NCI-H1930 (cell line): Measurements from ENCODE around the gene MYOM1.

Experiments used
- DNase-seq, 2 experiments: peaks; one replicate each; lab custom pipeline; 2025; lab: John Stamatoyannopoulos, UW

MYOM1 gene

DNA sequence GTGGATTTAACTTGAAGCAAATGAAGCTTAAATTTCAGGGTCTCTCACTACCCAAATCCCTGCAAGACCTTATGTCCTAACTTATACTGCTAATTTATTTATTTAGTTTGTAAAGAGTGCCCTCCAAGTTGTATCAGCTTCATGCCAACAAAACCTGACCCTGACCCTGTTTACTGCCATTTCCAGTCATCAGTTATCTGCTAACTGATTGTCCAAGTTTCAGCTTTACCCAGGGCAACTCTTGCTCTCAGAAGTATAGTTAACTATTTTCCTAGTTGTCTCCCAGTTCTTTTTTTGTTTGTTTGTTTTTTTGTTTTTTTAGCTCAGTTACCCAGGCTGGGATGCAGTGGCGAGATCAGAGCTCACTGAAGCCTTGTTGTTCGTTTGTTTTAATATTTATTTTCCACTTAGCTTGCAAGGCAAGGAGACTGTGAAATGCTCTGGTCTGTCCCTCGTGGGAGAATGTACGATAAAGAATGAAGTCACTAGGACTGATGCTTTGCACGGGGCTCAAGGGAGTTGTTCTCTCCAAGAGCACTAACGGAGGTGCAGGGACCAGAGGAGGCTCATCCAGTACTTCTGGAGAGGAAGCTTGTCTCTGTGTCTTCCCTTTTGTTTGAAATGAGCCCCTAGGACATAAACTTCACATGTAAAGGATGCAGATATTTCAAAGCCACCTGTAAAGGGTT is 35.3 kb downstream of the MYOM1 start:
- no peak for DNase-seq

DNA sequence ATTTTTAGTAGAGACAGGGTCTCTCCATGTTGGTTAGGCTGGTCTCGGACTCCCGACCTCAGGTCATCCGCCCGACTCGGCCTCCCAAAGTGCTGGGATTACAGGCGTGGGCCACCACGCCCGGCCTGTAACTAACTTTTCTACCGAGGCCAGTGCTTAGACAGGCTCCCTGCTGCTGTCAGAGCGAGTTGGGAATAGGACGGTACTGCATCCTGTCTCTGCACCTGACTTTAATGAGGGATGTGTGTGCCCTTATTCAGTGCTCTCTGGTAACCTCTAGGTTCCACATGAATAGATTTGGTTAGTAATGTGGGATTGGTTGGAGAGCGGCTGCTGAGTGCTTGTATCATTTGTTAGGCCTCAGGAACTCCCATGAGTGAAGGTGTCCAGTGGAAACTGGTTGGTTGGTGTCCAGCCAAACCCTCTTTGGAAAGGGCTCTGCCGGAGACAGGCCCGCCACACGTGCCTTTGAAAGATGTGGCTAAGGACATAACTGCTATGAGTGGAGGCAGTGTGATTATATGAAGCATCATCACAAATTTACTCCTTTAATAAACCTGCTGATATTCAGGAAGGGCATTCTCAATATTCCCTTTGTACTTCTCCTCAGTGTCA is 36.6 kb downstream of the MYOM1 start:
- DNase-seq = no peak

DNA sequence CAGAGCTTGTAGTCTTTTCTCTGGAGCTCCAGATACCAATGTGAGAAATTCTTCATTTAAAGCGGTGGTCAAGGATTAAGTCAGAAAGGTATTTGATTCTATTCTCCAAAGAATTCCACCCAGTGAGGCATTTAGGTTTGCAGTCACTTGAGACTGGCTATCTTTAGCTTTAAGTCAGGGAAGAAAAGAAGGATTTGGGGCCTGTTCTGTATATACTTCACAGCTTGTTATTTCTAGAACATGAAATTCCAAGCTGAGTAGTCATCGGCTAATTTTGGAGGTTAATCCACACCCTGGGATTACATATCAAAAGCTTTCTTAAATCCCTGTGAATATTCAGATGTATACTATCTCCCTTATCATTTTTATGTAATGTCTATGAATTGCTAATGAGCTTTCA is 39.4 kb downstream of the MYOM1 start:
- no peak for DNase-seq

DNA sequence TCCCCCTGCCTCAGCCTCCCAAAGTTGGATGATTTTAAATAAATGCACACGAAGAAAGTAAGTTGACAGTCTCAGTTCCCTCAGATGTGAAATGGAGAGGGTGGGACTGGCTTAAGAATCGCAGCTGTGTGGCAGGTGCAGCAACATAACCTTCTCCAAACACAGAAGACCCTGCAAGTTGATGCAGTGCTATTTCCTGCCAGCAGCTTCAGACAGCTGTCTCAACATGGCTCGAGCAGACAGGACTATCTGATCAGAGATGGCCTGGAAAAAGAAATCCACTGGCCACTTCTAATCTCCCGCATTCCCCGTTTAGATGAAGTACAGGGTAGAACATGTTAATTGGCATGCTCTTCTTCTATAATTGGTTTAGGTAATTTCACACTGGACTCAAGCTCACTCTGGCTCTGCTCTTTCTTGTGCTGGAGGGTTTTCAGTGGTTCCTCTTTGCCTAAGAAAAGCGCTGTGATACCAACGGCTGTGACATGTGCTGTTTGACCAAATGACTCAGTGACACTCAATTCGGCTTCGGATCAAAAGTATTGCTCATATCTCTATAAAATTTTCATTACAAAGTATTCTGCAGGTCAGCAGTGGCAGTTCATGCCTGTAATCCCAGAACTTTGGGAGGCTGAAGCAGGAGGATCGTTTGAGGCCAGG is 40.2 kb downstream of the MYOM1 start:
- no peak for DNase-seq

DNA sequence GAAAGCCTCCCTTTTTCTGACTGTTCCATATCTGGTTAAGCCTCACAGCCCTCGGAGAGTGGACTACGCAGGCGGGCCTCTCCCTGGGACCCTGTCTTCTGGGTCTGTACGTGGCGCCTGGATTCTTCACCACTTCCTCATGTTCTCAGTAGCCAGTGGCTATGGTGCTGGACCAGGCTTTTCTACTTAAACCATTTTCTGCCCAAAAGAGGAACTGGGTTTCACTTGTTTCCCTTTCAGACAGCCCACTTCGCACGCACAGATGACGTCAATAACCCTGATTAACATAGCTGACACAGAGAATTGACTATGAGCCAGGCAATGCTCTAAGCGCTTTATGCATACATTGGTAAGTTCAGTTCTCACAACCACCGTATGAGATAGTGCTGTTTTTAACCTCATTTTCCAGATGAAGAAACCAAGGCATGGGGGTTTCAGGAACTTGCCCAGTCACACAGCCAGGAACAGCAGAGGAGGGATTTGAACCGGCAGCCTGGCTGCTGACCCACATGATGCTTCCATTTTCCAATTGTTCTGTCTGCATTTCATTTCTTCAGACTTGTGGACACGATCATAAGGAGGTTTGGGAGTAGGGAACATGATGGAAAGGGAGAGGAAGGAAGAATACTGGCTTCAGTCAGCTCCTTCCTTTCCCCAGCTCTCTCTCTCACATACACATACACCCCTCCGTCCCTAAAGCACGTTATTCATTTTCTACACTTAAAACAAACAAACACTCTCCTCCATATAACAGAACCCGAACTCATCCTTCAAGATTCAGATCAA is 41.7 kb downstream of the MYOM1 start:
- DNase-seq = no peak

DNA sequence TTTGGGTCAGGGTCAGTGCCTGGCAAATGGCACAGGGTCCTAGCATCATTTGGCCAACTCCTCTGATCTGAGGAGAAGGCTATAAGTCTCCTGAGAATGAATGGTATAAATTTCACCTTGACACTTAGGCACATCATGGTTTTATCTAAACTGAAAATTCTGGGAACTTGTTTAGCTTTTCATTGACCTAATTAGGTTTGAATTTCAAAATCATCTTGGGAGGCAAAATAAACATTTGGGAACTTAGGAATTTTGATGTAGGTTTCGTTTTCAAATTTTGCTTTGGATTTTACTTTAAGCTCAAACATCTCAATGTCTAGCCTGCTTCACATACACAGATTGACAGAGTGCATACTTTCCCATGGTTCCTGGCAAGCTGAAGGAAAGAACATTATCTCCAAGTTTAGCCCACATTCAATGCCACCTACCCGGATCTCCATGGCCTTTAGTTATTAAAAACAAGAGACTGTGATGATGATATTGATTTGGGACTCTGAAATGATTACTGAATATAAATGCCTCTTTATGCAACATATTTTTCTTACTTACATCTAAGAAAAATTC is 44.5 kb downstream of the MYOM1 start:
- DNase-seq = no peak

DNA sequence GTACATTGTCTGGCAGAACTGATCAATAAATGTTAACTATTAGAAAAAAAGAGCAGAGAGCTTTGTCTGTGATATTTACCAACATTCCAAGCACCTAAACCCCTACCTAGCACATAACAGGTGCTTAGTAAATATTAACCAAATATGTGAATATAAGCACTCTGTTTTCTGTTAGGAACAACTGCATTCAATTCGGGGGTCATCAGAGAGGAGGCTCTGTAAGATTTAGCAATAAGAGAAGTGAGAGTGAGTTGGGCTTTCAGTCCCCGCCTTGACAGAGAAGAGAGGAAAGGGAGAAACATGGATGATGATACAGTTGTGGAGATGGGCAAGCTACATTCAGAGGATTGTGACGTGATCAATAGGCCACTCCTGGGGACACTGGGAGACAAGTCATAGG is 47.7 kb downstream of the MYOM1 start:
- no peak for DNase-seq

DNA sequence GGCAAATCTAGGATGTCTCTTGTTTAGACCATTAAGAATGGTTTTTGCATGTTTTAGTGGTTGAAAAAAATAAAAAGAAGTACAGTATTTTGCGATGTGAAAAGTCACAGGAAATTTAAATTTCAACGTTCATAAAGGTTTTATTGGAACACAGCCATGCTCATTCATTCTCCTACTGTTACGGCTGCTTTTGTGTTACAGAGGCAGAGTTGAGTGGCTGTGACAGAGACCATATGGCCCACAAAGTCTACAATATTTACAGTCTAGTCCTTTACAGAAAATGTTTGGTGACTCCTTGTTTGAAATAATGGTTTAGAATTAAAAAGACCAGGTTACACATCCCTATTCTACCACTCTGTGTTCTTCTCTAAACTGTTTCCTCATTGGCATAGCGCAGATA is 48.1 kb downstream of the MYOM1 start:
- DNase-seq = no peak

DNA sequence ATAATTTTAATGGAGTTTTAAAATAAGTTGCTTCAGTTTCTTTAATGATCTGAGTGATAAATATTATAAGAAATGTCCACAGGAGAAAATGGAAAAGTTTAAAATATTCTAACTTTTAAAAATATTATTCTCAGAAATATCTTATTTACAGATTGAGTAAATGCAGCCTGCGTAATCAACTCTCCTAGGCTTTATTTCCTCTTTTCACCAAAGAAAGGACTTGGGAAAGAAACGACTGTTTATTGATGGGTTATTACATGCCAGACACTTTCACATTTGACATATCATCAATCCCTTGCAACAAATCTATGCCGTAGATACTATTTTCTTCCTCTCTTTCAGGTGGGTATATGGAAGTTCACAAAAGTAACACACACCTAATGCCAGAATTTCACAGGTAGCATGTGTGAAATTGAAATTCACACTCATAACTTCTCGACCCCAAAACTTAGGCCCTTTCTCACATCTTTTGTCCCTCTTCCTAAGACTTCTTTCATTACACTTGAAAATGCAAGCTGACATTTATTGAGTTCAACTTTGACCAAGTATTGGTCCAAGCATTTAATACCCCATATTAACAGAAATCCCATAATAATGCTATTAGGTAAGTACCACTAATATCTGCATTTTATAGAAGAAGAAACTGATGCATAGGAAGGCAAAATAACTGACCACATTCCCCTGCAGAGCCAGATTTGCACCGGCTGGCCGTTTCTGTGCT is 49.2 kb downstream of the MYOM1 start:
- no peak for DNase-seq

DNA sequence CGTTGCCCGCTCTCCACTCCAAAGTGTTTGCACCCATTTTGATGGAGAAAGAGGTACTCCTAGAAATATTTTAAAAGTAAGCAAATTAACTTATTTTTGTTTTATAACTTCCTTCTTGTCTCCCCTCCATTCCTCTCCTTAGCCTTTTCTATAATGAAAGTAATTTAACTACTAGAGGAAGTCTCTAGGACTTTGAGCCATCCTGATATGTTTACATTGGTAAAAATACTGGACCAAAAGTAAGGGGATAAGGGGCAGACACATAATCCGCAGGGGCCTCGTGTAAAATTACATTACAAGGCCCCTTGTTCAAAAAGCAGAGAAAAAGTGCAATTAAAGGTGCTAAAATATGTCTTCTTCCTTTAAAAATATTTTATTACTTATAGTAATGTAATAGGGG is 55.4 kb downstream of the MYOM1 start:
- no peak for DNase-seq

DNA sequence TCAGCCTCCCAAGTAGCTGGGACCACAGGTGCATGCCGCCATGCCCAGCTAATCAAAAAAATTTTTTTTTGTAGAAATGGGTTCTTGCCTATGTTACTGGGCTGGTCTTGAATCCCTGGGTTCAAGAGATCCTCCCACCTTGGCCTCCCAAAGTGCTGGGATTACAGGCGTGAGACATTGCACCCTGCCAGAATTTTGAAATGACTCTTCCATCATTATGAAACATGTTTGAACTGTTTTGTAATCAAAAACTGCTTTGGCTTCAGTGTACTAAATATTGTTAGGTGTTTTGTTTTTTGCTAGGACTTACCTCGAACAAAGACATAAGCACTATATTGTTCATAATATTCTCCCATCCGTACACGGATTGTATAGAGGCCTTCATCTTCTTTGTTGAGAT is 55.8 kb downstream of the MYOM1 start:
- no peak for DNase-seq

DNA sequence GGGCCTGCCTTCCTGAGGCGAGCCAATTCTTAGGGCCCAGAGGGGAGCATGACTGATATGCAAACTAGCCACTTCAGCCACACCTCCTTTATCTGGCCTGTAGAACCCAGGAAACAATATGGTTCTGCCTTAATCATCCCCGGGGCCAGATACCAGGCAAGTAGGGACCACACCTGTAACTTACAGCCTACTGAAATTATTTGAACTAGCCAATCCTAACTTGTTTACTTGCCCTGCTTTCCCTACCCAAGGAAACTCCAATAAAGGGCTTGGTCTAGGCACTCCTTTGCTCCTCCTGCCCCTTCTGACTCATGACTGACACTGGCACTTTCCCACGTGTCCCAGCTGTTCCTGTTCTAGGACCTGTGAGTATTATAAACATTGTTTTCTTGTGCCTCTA is 57.6 kb downstream of the MYOM1 start:
- no peak for DNase-seq

DNA sequence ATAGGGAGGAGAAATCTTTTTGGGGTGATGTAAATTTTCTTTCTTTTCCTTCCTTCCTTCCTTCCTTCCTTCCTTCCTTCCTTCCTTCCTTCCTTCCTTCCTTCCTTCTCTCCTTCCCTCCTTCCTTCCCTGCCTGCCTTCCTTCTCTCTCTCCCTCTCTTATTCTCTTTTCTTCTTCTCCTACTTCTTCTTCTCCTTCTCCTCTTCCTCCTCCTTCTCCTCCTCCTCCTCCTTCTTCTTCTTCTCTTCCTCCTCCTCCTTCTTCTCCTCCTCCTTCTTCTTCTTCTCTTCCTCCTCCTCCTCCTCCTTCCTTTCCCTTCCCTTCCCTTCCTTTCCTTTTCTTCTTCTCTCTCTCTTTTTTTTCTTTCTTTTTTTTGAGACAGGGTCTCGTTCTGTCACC is 59.9 kb downstream of the MYOM1 start:
- DNase-seq = no peak

DNA sequence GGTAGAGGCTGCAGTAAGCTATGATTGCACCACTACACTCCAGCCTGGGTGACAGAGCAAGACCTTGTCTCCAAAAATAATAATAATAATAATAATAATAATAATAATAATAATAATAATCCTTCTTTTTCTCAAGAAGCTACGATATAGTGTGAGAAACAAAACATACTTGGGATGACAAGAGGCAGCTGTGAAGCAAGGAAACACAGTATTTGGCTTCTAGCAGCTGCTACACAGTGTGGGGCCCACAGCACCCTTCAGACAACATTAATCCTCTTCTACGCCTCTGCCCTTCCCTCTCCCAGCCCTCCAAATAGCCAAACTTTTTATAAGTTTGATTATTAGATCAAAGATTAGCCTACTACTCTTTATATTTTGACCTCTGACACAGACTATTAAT is 62.2 kb downstream of the MYOM1 start:
- DNase-seq = no peak

DNA sequence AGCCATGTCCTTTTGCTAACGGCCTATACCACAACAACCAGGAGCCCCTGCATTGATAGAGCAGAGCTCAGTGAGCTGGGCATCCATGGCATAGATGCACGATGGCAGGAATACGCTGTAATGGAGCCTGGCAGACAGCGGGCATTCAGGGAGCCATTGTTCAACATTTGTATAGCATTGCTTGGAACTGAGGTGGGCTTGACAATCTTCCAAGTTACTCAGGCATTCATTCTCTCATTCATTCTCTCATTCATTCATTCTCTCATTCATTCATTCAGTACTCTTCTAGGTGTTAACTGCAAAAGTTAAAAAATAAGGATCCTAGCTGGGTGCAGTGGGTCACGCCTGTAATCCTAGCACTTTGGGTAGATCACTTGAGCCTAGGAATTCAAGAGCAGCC is 62.7 kb downstream of the MYOM1 start:
- no peak for DNase-seq

DNA sequence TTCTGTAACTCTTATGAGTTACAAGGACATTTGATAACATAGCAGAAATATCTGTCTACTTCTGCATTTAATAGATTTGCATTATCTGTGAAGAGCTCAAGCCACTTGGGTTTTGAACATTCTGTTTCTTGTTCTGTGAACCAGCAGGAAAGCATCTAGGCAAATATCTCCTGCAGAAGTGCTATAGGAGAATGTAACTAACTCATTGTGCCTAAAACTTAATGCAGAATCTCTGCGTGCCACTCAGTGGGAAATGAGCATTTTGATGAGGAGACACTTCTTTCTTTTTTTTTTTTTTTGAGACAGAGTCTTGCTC is 63.5 kb downstream of the MYOM1 start:
- no peak for DNase-seq

DNA sequence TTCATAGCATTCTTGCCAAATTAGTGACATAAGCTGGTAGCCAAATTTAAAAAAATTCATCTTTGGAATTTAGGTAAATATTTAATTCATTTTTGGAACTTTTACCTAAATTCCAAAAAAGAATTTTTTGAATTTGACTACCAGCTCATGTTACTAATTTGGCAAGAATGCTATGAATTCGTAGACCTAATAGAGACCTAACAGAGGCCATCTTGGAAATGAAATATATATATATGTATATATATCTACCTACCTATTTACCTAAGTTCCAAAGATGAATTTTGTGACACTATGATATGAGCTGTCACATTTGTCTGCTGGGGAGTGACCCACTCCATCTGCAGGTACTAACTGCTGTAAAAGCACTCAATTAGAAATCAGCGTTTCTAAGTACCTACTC is 65.6 kb downstream of the MYOM1 start:
- DNase-seq = no peak

DNA sequence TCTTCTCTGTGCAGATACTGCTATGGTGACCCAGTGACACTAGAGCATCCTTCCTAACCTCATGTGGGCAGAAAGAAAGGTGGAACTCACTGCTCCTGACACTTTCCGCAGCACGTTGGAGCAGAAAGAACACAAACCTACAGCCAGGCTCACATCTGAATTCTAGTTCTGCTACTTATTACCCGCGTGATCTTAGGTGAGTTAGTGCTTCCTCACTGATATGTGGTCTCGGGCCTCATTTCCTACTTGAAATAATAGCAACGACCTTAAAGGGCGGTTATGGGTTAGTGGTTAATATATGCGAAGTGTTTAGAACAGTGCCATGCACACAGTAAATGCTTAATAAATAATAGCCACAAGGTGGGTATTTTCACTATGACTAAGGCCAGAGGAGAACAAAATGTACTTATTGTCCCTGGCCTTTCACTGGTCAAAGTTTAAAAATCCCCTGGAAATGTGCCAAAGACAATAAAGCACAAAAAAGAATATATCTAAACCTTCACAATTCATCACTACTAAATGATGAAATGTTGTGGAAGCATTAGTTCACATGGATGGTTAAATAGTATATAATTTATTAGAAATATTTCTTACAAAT is 66.6 kb downstream of the MYOM1 start:
- no peak for DNase-seq

DNA sequence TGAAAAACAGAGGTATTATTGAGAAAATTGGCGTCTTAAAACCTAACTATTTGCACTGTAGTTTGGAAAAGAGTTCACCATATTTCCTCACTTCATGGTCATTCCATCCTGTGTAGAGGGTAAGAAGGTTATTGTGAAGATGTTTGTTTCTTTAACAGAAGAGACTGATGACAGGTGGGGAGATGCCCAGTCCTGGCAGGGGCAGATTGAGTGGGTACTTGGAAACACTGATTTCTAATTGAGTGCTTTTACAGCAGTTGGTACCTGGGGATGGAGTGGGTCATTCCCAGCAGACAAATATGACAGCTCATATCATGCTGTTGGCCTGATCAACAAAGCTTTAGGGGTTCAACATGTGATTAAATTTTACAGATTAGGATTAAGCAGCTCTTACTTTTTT is 67.5 kb downstream of the MYOM1 start:
- DNase-seq = no peak

DNA sequence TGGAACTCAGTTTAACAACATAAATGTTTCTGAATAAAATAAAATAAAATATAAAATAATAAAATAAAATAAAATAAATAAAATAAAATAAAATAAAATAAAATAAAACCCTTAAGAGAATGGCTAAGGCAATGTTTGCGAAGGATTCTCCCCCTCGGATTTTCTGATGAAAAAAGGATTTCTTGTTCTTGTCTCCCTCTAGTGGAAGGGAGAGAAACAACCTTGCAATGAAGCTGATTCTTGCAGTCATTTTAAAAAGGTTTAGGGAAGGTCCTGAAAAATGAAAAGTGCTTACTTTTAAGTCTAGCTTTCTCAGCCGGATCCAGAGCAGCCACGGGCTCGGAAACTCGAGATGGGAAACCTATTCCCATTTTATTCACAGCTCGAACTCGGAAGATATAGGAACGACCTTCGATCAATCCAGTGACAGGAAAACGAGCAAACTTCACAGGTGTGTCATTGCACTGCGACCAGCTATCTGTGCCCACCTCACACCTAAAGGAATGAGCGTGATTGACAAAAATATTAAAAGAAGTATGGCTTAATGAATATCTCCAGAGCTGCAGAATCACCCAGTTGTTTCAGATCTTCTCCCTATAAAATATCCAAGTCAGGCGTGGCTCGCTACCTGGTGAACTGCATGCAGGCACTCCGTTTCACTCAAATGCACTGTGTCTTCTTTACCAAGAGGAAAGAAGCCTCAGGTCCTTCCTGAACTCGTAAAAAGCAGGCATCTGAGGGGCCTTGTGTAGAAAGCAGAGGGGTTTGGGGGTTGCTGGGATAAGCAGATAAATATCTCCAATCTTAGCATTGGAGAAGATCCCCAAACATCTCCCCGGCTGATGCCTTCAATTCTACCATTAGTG is 68.1 kb downstream of the MYOM1 start:
- peak in 1 of 2 experiments; percentile 4 for DNase-seq

DNA sequence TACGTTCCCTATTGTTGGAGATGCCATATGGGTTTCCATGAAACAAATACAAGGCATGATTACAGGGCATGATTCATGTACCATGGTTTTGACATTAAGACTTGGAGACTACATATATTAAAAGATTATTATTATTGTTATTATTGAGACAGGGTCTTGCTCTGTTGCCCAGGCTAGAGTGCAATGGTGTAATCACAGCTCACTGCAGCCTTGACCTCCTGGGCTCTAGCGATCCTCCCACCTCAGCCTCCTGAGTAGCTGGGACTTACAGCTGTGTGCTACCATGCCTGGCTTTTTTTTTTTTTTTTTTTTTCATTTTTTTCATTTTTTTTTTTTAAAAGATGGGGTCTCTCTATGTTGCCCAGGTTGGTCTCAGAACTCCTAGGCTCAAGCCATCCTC is 69.1 kb downstream of the MYOM1 start:
- DNase-seq = no peak
